Esophagus squamous epithelium (tissue), 5 donors: ENCODE results near the gene SRPRA. TPM values are rescaled to one million over a fixed set of nuclear protein-coding genes. Genes with fewer than 3 reads are reported as not detected.
A peak's percentile ranks its signal among the peaks of the same experiment; 100 is the strongest.

Source experiments
- DNase-seq: peaks from one replicate; lab custom pipeline; 2025; lab: John Stamatoyannopoulos, UW
- H3K27ac ChIP-seq, 4 donors: fragments of 200-600 bp; sonication (generic); one replicate each; pipeline ENCODE4 v1.5.1; 2016 to 2019; ENCODE audit warnings: mild to moderate bottlenecking in 1 of 4
- H3K27me3 ChIP-seq, 4 donors: fragments of 200-600 bp; sonication (generic); 1 replicate in 3 of 4; 2 replicates in 1 of 4; pipeline versions ENCODE4 v1.5.1 to v1.6.0; 2017 to 2021; ENCODE audit warnings: antibody characterized with exemption in 1 of 4
- H3K36me3 ChIP-seq, 3 donors: fragments of 200-600 bp; sonication (generic); one replicate each; pipeline ENCODE4 v1.5.1; 2016 to 2019
- H3K4me1 ChIP-seq, 3 donors: fragments of 200-600 bp; sonication (generic); one replicate each; pipeline ENCODE4 v1.5.1; 2017 to 2019
- H3K4me3 ChIP-seq, 4 donors: fragments of 200-600 bp; sonication (generic); 1 replicate in 3 of 4; 2 replicates in 1 of 4; pipeline ENCODE4 v1.5.1; 2016 to 2019; ENCODE audit warnings: mild to moderate bottlenecking in 2 of 4, moderate library complexity in 1 of 4
- H3K9me3 ChIP-seq, 3 donors: fragments of 200-600 bp; sonication (generic); one replicate each; pipeline ENCODE4 v1.5.1; 2016 to 2019
- CTCF ChIP-seq, 6 experiments: fragments of 450-650 bp in 4 of 6; fragments of 200-600 bp in 2 of 6; sonication (generic) in 2 of 6; IDR thresholded peaks; one replicate each; pipeline ENCODE4 v1.5.1; 2016 to 2019; ENCODE audit warnings: antibody characterized with exemption in 6 of 6, mild to moderate bottlenecking in 4 of 6, moderate library complexity in 4 of 6
- POLR2A ChIP-seq, 4 donors: fragments of 450-650 bp; IDR thresholded peaks; one replicate each; pipeline ENCODE4 v1.6.1; 2017; ENCODE audit warnings: antibody characterized with exemption in 4 of 4, mild to moderate bottlenecking in 4 of 4, moderate library complexity in 3 of 4
- WGBS, 2 donors: methylation state at CpG; one replicate each; pipeline ENCODE4 v1.1.5; 2018; 5-methylcytosine and 5-hydroxymethylcytosine counted together
- intact Hi-C: fragments of 100-400 bp; cut with DNase I; formaldehyde crosslinking; loops from one replicate; pipeline ENCODE4 v1.15.0; 2022
- total RNA-seq, 4 donors: library from RNA; depleted of rRNA; stranded (reverse); fragments of >200 nt; gene quantifications; one replicate each; pipeline ENCODE4 v1.1.0, GENCODE V29; 2016
- donor health status: DM: yes; HTN: yes; CAD: no.

The SRPRA gene
- total RNA-seq, 4 donors from 2014 or later = 60.2 to 82.0 (median 67.8) TPM

DNA sequence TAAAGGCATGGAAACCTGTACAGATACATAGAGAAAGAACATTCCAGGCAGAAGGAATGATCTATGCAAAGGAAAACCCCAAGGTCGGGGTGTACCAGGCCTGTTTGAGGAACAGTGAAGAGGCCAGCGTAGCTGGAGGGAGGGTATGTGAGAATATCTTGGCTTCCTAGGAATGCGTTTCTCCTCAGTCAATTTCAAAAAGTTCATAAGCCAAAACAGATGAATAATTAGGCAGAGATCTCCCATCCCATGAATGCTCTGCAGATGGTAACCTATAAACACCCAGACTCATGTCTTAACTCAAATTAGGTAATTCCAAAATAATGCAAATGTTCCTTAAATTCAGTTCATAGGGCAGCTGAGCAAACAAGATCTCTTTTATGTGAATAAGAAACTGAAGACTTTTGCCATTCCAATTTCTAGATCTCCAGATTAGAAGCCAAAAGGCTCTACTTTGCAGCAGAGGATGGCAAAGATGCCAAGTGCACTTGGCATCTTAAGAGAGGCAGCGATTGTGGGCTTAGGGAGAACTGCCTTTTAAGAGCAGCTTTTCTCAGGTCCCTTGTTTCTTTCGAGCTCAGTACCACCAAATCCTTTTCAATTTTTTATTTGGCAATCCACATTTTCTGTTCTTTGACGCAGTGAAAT, 43.9 kb downstream of the SRPRA start:
- no peak for TF ChIP-seq CTCF (IDR thresholded peaks at IDR 0.05)
- Histone ChIP-seq H3K27me3 (no peaks in the 10 kb centered on the region), H3K4me3 (no peak overlapping the region), H3K27ac (no peak overlapping the region), H3K4me1 (no peaks in the 10 kb centered on the region), H3K36me3 (peaks cover 0 to 8% (median 0%) of the 10 kb centered on the region in 3 donors), H3K9me3 (no peaks in the 10 kb centered on the region)
- 90 to 91% methylated on average over 6 of the region's 6 CpGs for WGBS, 2 donors
- intact Hi-C loops = no loop called here
- no peak for DNase-seq

GRCh38 chr11:126219547-126219946, 49.1 kb downstream of the SRPRA start:
- no peaks in the 10 kb centered on the region for H3K27me3 ChIP-seq
- no peak for DNase-seq
- TF ChIP-seq POLR2A (IDR thresholded peaks at IDR 0.05) (no peak), CTCF (IDR thresholded peaks at IDR 0.05) (no peak)
- H3K9me3 ChIP-seq = no peaks in the 10 kb centered on the region
- intact Hi-C loops = no loop called here
- H3K4me3 ChIP-seq = no peak overlapping the region
- H3K36me3 ChIP-seq = no peaks in the 10 kb centered on the region
- 72 to 82% methylated on average over 4 of the region's 4 CpGs for WGBS, 2 donors
- peaks cover 5 to 9% (median 8%) of the 10 kb centered on the region in 3 donors for H3K4me1 ChIP-seq
- no peak overlapping the region for H3K27ac ChIP-seq

DNA sequence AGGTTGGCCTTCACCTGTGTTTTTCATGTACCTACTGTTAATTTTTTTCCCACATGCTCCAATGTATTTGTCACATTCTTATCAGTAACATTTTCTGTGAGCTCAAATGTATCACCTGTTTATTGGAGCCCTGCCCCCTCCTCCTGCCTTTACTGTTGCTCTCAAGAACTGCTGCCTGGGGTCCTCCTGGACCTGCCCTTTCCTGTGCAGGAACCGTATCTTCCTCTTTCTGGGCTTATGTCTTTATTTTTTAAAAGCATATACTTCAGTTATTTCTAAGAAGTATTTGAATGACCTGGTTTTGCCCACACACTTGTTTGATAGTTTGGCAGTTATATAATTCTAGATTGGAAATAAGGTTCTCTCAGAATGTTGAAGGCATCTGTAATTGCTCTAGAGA, 51.2 kb downstream of the SRPRA start:
- no peak for DNase-seq
- H3K4me3 ChIP-seq = no peak overlapping the region
- H3K4me1 ChIP-seq = peaks cover 7 to 26% (median 15%) of the 10 kb centered on the region in 3 donors
- intact Hi-C loops = no loop called here
- 67 to 71% methylated on average over 1 of the region's 1 CpG for WGBS, 2 donors
- no peaks in the 10 kb centered on the region for H3K9me3 ChIP-seq
- H3K36me3 ChIP-seq = no peaks in the 10 kb centered on the region
- H3K27me3 ChIP-seq = no peaks in the 10 kb centered on the region
- TF ChIP-seq POLR2A (IDR thresholded peaks at IDR 0.05) (no peak), CTCF (IDR thresholded peaks at IDR 0.05) (no peak)
- H3K27ac ChIP-seq = no peak overlapping the region

DNA sequence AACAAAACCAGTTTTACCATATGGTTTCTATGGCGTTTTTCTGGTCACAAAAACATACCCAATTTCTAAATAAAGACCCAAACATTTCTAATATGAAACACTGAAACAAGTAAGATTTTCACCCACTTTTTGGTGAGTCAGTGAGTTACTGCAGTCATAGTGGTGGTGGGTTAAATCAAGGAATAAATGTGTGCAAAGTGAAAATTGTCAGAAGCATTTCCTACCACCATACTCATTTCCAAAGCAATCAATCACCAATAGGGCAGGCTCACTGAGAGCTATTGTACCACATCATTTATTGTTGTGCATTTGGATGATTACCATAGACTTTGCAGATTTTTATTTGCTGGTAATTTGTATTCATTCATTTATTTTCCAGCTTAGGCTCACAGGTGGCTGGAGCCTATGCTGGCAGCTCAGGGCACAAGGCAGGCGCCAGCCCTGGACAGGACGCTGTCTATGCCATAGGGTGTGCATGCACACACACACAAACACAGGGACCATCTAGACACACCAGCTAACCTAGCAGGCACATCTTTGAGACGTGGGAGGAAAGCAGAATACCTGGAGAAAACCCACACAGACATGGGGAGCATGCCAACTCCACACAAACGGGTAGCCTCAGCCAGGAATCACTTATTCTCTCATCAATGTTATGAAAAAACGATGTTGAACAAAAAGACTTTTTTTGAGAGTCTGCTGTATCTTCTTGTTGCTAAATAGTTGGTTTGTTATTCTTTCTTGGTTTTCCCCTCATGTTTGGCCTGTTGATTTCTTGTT, 52.0 kb downstream of the SRPRA start:
- intact Hi-C loops = no loop called here
- peaks cover 11 to 33% (median 20%) of the 10 kb centered on the region in 3 donors for H3K4me1 ChIP-seq
- TF ChIP-seq CTCF (IDR thresholded peaks at IDR 0.05) (no peak), POLR2A (IDR thresholded peaks at IDR 0.05) (no peak)
- no peaks in the 10 kb centered on the region for H3K36me3 ChIP-seq
- no peaks in the 10 kb centered on the region for H3K27me3 ChIP-seq
- no peaks in the 10 kb centered on the region for H3K9me3 ChIP-seq
- no peak overlapping the region for H3K27ac ChIP-seq
- 50 to 61% methylated on average over 4 to 6 of the region's 6 CpGs for WGBS, 2 donors
- no peak overlapping the region for H3K4me3 ChIP-seq
- DNase-seq = no peak

DNA sequence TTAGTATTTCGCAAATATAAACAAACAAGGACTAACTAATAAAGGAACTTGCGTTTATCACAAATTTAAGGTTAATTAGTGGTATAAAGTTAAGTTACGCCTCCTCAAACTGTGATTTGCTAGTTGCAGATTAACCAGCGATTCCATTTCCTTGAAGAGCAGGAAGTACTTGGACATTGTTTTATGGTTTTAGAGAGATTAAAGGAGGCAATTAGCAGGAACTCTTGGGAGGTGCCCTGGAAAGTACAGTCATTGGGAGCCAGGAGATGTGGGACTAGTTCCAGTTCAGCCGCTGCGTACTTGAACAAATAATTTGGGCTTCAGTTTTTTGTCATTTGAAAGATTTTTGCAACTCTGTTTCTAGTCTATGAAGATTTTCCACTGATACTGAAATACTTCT, 53.9 kb downstream of the SRPRA start:
- no peak for DNase-seq
- Histone ChIP-seq H3K4me1 (peaks cover 11 to 45% (median 26%) of the 10 kb centered on the region in 3 donors), H3K27me3 (no peaks in the 10 kb centered on the region), H3K4me3 (peak overlapping the region in 2 of 4 donors; percentile 21 to 35), H3K9me3 (no peaks in the 10 kb centered on the region), H3K27ac (peak overlapping the region in 2 of 4 donors; percentile 7 to 14), H3K36me3 (peaks cover 0 to under 1% (median 0%) of the 10 kb centered on the region in 3 donors)
- 24 to 26% methylated on average over 6 of the region's 6 CpGs for WGBS, 2 donors
- intact Hi-C loops = loop anchor here (5.0 kb wide), 1 partner anchor 47 kb away; no protein-coding TSS in a partner anchor
- TF ChIP-seq POLR2A (IDR thresholded peaks at IDR 0.05) (no peak), CTCF (IDR thresholded peaks at IDR 0.05) (no peak)
